ENCODE results near the gene UBTD1.
A peak's percentile ranks its signal among the peaks of the same experiment; 100 is the strongest.
"Not testable (repeated sequence)": the region's sequence is repeated elsewhere in the genome, so short reads cannot be mapped to it uniquely, and the experiment has no call there.

Gene UBTD1

GRCh38 chr10:97572214-97572989, 73.7 kb downstream of the UBTD1 start, which contains the start of gene ANKRD2:
Gene ANKRD2, plus strand, starts transcription at chr10:97572779. Its CDS starts 10 bp downstream, at chr10:97572789.
- TF ChIP-seq CTCF (IDR thresholded peaks at IDR 0.05; ENCODE audit: low read depth, low read length) (peak; percentile 99), POLR2A (IDR thresholded peaks at IDR 0.05; ENCODE audit: extremely low read depth, insufficient read length) (no peak), MAX (IDR thresholded peaks at IDR 0.05; ENCODE audit: low read depth, low read length) (peak; percentile 83), MYC (IDR thresholded peaks at IDR 0.05; ENCODE audit: low read depth, low read length) (peak; percentile 87; the same call in 1 of the 2 replicates)
- peak; percentile 82 for DNase-seq (ENCODE audit: low read depth)
- H3K4me3 ChIP-seq (ENCODE audit: low read depth, low read length): no peak within 1 kb of the TSS

GRCh38 chr10:97573021-97573420, 74.3 kb downstream of the UBTD1 start:
- TF ChIP-seq MAX (IDR thresholded peaks at IDR 0.05; ENCODE audit: low read depth, low read length) (no peak), POLR2A (IDR thresholded peaks at IDR 0.05; ENCODE audit: extremely low read depth, insufficient read length) (no peak), MYC (IDR thresholded peaks at IDR 0.05; ENCODE audit: low read depth, low read length) (no peak), CTCF (IDR thresholded peaks at IDR 0.05; ENCODE audit: low read depth, low read length) (no peak)
- no peak for DNase-seq (ENCODE audit: low read depth)
- no peak overlapping the region for H3K4me3 ChIP-seq (ENCODE audit: low read depth, low read length)

DNA sequence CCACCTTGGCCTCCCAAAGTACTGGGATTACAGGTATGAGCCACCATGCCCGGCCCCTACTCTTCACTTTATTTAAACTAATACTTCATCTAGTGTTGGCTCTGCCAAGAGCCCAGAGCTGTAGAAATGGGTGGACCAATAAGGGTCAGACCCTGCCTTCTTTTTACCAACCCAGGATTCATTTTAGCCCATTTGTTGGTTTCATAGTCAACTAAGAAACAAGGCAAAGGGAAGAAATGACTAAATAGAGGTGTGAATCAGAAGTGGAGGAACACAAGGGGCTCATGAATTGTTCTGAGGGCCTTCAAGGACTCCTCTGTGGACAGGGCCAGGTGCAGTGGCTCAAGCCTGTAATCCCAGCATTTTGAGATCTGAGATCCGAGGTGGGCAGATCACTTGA, 74.9 kb downstream of the UBTD1 start:
- no peak for TF ChIP-seq CTCF (IDR thresholded peaks at IDR 0.05; ENCODE audit: low read depth, low read length)
- TF ChIP-seq MAX (IDR thresholded peaks at IDR 0.05; ENCODE audit: low read depth, low read length): no peak
- no peak for TF ChIP-seq POLR2A (IDR thresholded peaks at IDR 0.05; ENCODE audit: extremely low read depth, insufficient read length)
- TF ChIP-seq MYC (IDR thresholded peaks at IDR 0.05; ENCODE audit: low read depth, low read length): no peak
- DNase-seq (ENCODE audit: low read depth): no peak

GRCh38 chr10:97574374-97575126, 75.8 kb downstream of the UBTD1 start:
- DNase-seq (ENCODE audit: low read depth): peak; percentile 22
- TF ChIP-seq MAX (IDR thresholded peaks at IDR 0.05; ENCODE audit: low read depth, low read length) (no peak), MYC (IDR thresholded peaks at IDR 0.05; ENCODE audit: low read depth, low read length) (no peak), CTCF (IDR thresholded peaks at IDR 0.05; ENCODE audit: low read depth, low read length) (no peak), POLR2A (IDR thresholded peaks at IDR 0.05; ENCODE audit: extremely low read depth, insufficient read length) (no peak)
- H3K4me3 ChIP-seq (ENCODE audit: low read depth, low read length): no peak overlapping the region

More for the DNA sequence above, 74.9 kb downstream of the UBTD1 start:
- H3K4me3 ChIP-seq (ENCODE audit: low read depth, low read length): no peak overlapping the region

- no peak overlapping the region for H3K4me3 ChIP-seq (ENCODE audit: low read depth, low read length)
- no peak for DNase-seq (ENCODE audit: low read depth)
- no peak for TF ChIP-seq MAX (IDR thresholded peaks at IDR 0.05; ENCODE audit: low read depth, low read length)
- TF ChIP-seq MYC (IDR thresholded peaks at IDR 0.05; ENCODE audit: low read depth, low read length): no peak
- no peak for TF ChIP-seq CTCF (IDR thresholded peaks at IDR 0.05; ENCODE audit: low read depth, low read length)
- TF ChIP-seq POLR2A (IDR thresholded peaks at IDR 0.05; ENCODE audit: extremely low read depth, insufficient read length): no peak
These were observed 76.5 kb downstream of the UBTD1 start for GRCh38 chr10:97575127-97575668.

DNA sequence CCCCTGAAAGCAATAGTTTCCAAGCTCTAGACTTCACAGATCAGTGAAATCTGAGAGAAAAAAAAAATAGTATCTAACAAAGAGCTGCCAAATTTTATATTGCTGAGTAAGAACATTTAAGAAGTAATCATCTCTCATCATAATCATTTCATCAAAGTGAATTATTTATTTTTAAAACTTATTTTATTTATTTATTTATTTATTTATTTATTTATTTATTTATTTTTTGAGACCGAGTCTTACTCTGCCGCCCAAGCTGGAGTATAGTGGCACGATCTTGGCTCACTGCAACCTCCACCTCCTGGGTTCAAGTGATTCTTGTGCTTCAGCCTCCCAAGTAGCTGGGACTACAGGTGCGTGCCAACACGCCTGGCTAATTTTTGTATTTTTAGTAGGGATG, 77.8 kb downstream of the UBTD1 start:
- H3K4me3 ChIP-seq (ENCODE audit: low read depth, low read length); DNase-seq (ENCODE audit: low read depth): not testable (repeated sequence)
